WERI-Rb-1 (cell line): Measurements from ENCODE around the gene SFMBT1.

Source experiments
- DNase-seq: peaks from one replicate; pipeline ENCODE4 v3.0.0-alpha.2; 2020
- H3K27ac ChIP-seq: fragments of 250-450 bp; sonication (Bioruptor Pico); 2 replicates; pipeline ENCODE4 v1.5.1; 2020; ENCODE audit warnings: mild to moderate bottlenecking, moderate library complexity
- H3K27me3 ChIP-seq: fragments of 250-450 bp; sonication (Bioruptor Pico); 2 replicates; pipeline ENCODE4 v1.5.1; 2021; ENCODE audit warnings: mild to moderate bottlenecking, low read depth, moderate library complexity; ENCODE audit not compliant: insufficient read depth, severe bottlenecking
- H3K36me3 ChIP-seq: fragments of 250-450 bp; sonication (Bioruptor Pico); 2 replicates; pipeline ENCODE4 v1.5.1; 2020; ENCODE audit warnings: mild to moderate bottlenecking, moderate library complexity
- H3K4me3 ChIP-seq: 2 replicates; pipeline ENCODE4 v1.5.1; 2011; ENCODE audit warnings: low read depth, mild to moderate bottlenecking, control low read depth, low read length
- H3K9me3 ChIP-seq: fragments of 250-450 bp; sonication (Bioruptor Pico); 2 replicates; pipeline ENCODE4 v1.5.1; 2021; ENCODE audit warnings: mild to moderate bottlenecking, moderate library complexity; ENCODE audit not compliant: severe bottlenecking
- TF ChIP-seq, protein P1 (sequence below): IDR thresholded peaks from 2 replicates; pipeline ENCODE4 v1.5.1; 2011; ENCODE audit warnings: low read depth, mild to moderate bottlenecking, control low read depth, inconsistent platforms, low read length

SFMBT1 gene

DNA sequence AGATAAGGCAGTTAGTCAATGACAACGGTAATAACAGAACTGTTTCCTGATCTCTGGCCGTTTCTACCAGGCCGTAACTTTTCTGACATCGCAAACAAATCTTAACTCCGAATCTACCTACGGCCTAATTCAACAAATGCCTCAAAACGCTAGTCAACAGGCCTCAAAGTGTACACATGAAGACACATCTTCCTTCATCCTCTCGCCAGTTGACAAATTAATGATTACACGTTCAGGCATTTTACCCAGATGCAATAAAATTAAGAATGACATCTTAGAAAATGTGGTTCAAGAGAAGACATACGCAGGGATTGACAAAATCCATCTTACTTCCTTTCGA, 1.5 kb downstream of the SFMBT1 start:
- H3K36me3 ChIP-seq: peaks cover 3% of the 10 kb centered on the region; the same call in 1 of the 2 replicates
- H3K27me3 ChIP-seq: no peaks in the 10 kb centered on the region
- no peak overlapping the region for H3K27ac ChIP-seq
- DNase-seq: no peak
- TF ChIP-seq, protein P1, sequence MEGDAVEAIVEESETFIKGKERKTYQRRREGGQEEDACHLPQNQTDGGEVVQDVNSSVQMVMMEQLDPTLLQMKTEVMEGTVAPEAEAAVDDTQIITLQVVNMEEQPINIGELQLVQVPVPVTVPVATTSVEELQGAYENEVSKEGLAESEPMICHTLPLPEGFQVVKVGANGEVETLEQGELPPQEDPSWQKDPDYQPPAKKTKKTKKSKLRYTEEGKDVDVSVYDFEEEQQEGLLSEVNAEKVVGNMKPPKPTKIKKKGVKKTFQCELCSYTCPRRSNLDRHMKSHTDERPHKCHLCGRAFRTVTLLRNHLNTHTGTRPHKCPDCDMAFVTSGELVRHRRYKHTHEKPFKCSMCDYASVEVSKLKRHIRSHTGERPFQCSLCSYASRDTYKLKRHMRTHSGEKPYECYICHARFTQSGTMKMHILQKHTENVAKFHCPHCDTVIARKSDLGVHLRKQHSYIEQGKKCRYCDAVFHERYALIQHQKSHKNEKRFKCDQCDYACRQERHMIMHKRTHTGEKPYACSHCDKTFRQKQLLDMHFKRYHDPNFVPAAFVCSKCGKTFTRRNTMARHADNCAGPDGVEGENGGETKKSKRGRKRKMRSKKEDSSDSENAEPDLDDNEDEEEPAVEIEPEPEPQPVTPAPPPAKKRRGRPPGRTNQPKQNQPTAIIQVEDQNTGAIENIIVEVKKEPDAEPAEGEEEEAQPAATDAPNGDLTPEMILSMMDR: no peak
- H3K4me3 ChIP-seq: peak overlapping the region; percentile 71
- H3K9me3 ChIP-seq: no peaks in the 10 kb centered on the region

DNA sequence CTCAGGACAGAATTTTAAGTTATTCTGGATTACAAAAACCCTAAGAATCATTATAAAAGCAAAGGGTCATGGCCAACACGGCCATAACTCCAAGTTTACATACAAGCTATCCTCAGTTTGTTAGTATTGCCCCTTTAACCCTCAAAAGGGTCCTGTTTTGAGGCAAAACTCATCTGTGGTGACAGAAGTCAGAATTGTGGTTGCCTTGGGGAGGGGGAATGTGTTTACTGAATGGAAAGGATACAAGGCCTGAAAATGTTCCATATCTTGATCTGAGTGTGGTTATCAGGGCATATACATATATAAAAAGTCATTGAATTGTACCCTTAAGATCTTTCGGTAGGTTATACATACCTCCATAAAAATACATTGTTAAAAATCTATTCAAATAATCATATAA, 2.1 kb downstream of the SFMBT1 start:
- H3K27ac ChIP-seq: no peak overlapping the region
- H3K36me3 ChIP-seq: peaks cover 3% of the 10 kb centered on the region; the same call in 1 of the 2 replicates
- DNase-seq: no peak
- no peaks in the 10 kb centered on the region for H3K9me3 ChIP-seq
- no peaks in the 10 kb centered on the region for H3K27me3 ChIP-seq
- no peak overlapping the region for H3K4me3 ChIP-seq
- TF ChIP-seq, protein P1: no peak

- TF ChIP-seq, protein P1: no peak
- peaks cover 3% of the 10 kb centered on the region; the same call in 1 of the 2 replicates for H3K36me3 ChIP-seq
- no peaks in the 10 kb centered on the region for H3K9me3 ChIP-seq
- DNase-seq: no peak
- no peak overlapping the region for H3K4me3 ChIP-seq
- H3K27ac ChIP-seq: no peak overlapping the region
- no peaks in the 10 kb centered on the region for H3K27me3 ChIP-seq
Observed at GRCh38 chr3:53042651-53043050, 3.2 kb downstream of the SFMBT1 start.

DNA sequence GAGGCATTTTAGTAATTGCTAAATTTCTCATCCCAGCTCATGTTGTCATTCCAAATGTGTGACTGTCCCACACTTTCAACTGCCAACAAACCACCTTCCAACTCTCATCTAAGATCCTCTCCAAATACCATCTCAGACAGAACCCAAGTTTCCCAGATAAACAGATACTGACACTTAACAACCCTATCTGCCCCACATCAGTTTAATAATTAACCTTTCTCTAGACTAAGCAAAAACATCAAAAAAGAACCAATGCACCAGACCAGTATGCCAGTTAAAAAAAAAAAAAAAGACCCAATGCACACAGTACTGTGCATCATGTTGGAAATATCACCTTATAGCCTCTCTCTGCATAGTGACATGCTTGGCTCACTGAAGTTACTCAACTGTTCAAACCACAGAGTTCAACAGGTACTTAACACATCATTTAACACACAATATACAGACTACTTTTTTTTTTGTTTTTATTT, 5.5 kb downstream of the SFMBT1 start:
- no peak overlapping the region for H3K27ac ChIP-seq
- no peaks in the 10 kb centered on the region for H3K36me3 ChIP-seq
- DNase-seq: no peak
- TF ChIP-seq, protein P1: no peak
- no peaks in the 10 kb centered on the region for H3K9me3 ChIP-seq
- no peak overlapping the region for H3K4me3 ChIP-seq
- no peaks in the 10 kb centered on the region for H3K27me3 ChIP-seq

DNA sequence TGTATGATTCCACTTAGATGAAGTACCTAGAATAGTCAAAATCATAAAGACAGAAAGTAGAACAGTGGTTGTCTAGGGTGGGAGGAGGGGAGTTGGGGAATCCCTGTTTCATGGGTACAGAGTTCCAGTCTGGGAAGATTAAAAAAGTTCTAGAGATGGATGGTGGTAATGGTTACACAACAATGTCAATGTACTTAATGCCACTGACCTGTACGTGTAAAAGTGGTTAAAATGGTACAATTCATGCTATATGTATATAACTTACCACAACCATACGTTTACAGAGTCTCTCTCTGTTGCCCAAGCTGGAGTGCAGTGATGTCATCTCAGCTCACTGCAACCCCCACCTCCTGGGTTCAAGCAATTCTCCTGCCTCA, 6.5 kb downstream of the SFMBT1 start:
- DNase-seq: no peak

More for the DNA sequence above, 6.5 kb downstream of the SFMBT1 start:
- H3K4me3 ChIP-seq: no peak overlapping the region
- H3K27me3 ChIP-seq: no peaks in the 10 kb centered on the region
- H3K36me3 ChIP-seq: no peaks in the 10 kb centered on the region
- TF ChIP-seq, protein P1: no peak
- H3K9me3 ChIP-seq: no peaks in the 10 kb centered on the region
- no peak overlapping the region for H3K27ac ChIP-seq
